ENCODE measurements around the gene KRTAP5-1. TPM values are rescaled to one million over a fixed set of nuclear protein-coding genes. Genes with fewer than 3 reads are reported as not detected.

KRTAP5-1 gene
- total RNA-seq, 1 experiment from 2014 or later, result not detected

GRCh38 chr11:1573077-1573902 lies 11.8 kb downstream of the KRTAP5-1 start:
- no peak for DNase-seq (ENCODE audit: extremely low read depth, low read depth)

GRCh38 chr11:1572197-1573076 lies 12.6 kb downstream of the KRTAP5-1 start, which contains the start of gene DUSP8:
Gene DUSP8 (minus strand): TSS chr11:1572271. CDS start chr11:1565826, 6,445 bp downstream.
- peak; percentile 69 for DNase-seq (ENCODE audit: extremely low read depth, low read depth)

- no peak for DNase-seq (ENCODE audit: extremely low read depth, low read depth)
Measured at GRCh38 chr11:1571760-1572196, 13.3 kb downstream of the KRTAP5-1 start.

GRCh38 chr11:1570896-1571759 lies 14.0 kb downstream of the KRTAP5-1 start:
- no peak for DNase-seq (ENCODE audit: extremely low read depth, low read depth)

- DNase-seq (ENCODE audit: extremely low read depth, low read depth), result no peak
Measured at GRCh38 chr11:1570531-1570895, 14.6 kb downstream of the KRTAP5-1 start.

- no peak for DNase-seq (ENCODE audit: extremely low read depth, low read depth)
Measured at GRCh38 chr11:1570001-1570453, 15.1 kb downstream of the KRTAP5-1 start.

- no peak for DNase-seq (ENCODE audit: extremely low read depth, low read depth)
Measured at GRCh38 chr11:1569251-1569780, 15.8 kb downstream of the KRTAP5-1 start.

GRCh38 chr11:1568441-1568911 lies 16.6 kb downstream of the KRTAP5-1 start:
- no peak for DNase-seq (ENCODE audit: extremely low read depth, low read depth)

- no peak for DNase-seq (ENCODE audit: extremely low read depth, low read depth)
Measured at GRCh38 chr11:1567721-1568100, 17.4 kb downstream of the KRTAP5-1 start.

- DNase-seq (ENCODE audit: extremely low read depth, low read depth), result no peak
Measured at GRCh38 chr11:1567052-1567720, 17.9 kb downstream of the KRTAP5-1 start.

- DNase-seq (ENCODE audit: extremely low read depth, low read depth), result no peak
Measured at GRCh38 chr11:1566381-1567051, 18.6 kb downstream of the KRTAP5-1 start.

- DNase-seq (ENCODE audit: extremely low read depth, low read depth), result no peak
Measured at GRCh38 chr11:1565904-1566247, 19.2 kb downstream of the KRTAP5-1 start.

- no peak for DNase-seq (ENCODE audit: extremely low read depth, low read depth)
Measured at GRCh38 chr11:1565173-1565903, 19.7 kb downstream of the KRTAP5-1 start.

GRCh38 chr11:1564535-1565172 lies 20.4 kb downstream of the KRTAP5-1 start:
- no peak for DNase-seq (ENCODE audit: extremely low read depth, low read depth)

GRCh38 chr11:1563697-1564534 lies 21.2 kb downstream of the KRTAP5-1 start:
- no peak for DNase-seq (ENCODE audit: extremely low read depth, low read depth)

- no peak for DNase-seq (ENCODE audit: extremely low read depth, low read depth)
Measured at GRCh38 chr11:1563149-1563638, 21.9 kb downstream of the KRTAP5-1 start.
